ENCODE results near the gene PTPRQ. TPM values are rescaled to one million over a fixed set of nuclear protein-coding genes. Genes with fewer than 3 reads are reported as not detected.

The PTPRQ gene
- total and polyA plus RNA-seq, 2 of the 8 experiments (the other 6 are each of a cell fraction or from before 2014, with no cell fraction given) = not detected

GRCh38 chr12:80641936-80642335 is 197.9 kb downstream of the PTPRQ start (continued):
- TF ChIP-seq ATF2 (IDR thresholded peaks at IDR 0.05; ENCODE audit: low read length) (no peak), MAX (IDR thresholded peaks at IDR 0.05) (no peak), SIRT6 (IDR thresholded peaks at IDR 0.05; ENCODE audit: low read length) (no peak), TEAD4 (IDR thresholded peaks at IDR 0.05; ENCODE audit: low read depth, low read length) (no peak)

All from H1 (cell line).